Stimulated activated CD4-positive, alpha-beta T cell treated with anti-CD3 and anti-CD28 coated beads, Interleukin-2, amount 100 ng/mL, for 4 hours (primary cell): ENCODE data around the gene ZNF879.

Experiments
- DNase-seq: peaks from one replicate; pipeline ENCODE4 v3.0.0-alpha.2; 2020; ENCODE audit warnings: low read depth

The ZNF879 gene

DNA sequence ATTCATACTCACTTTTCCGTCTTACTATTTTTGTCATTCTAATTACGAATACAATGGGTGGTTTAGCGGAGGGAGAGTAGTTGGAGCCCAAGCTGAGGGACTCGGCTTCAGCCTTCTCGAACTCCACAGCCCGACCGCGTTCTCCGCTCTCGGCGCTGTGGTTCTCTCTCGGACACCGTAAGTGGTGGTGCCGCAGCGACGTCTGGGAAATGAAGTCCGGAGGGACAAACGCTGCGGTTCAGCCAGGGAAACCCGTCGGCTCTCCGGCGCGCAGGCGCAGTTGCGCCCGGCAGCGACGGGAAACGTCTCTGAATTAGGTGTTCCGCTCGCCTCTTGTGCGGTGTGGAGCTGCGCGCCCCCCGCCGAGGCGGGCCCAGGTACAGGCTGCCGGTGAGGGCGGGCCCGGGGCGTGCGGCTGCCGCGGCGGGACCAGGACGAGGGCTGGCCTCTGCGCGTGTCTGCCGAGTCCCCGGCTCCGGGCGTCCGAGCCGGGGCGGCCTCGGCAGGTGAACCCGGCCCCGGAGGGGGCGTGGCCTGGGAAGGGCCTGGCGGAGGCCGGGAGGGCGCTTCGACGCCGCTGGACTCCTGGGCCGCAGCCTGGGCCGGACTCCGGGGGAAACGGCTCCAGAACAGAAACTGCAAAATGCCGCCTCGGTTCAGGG, at the start of gene ZNF879:
Gene ZNF879, plus strand, starts transcription at position 277 of the 662 bp plus-strand sequence. CDS start 1,201 bp downstream, outside the sequence.
- peak; percentile 93 for DNase-seq

DNA sequence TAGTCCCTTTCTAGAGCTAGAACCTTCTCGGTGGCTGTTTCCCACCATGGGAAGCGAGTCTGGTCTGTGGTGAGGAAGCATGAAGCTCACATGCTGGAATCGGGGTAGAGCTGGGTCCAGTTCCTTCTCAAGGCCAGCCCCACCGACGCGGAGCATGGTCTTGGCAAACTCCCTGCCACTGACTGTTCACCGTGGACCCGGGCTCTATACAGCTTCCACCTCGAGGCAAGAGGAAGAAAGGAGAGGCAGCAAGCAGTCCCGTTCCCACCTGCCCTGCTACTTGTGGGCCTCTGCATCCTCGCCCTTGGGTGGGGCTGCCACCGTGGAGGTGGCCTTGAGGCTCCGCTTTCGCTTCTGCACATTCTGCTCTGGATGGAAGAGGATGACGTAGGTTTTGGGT, 42.2 kb upstream of the ZNF879 start:
- no peak for DNase-seq

DNA sequence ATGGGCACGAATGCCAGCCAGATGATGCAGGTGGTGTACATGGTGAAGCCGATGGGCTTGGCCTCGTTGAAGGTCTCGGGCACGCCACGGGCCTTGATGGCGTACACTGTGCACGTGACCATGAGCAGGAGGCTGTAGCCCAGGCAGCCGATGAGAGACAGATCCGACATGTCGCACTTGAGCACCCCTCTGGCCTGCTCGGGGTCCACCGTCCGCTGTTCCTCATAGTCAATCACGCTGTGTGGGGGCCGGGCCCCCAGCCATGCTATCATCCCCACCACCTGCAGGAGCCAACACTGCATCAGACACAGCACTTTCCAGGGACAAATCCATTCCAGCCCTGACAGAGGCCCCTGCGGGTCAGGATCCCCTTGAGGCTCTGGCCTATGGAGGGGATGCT, 40.7 kb upstream of the ZNF879 start:
- DNase-seq: no peak

DNA sequence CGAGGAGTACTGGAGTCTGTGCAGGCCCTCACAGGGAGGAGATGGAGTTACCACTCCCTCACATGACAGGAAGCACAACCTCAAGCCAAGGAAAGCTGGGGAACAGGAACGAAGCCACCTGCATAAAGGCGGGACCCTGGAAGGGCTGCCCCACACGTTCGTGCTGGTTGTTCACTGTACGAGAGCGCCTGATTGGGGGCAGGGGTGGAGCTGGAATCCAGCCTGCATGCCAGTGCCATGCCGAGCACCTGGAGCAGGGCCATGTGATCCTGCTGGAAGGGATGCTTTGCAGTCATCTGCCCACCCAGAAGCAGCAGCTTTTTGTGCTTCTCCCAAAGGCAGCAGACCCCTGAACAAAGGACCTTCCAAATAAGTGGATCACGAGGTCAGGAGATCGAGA, 39.9 kb upstream of the ZNF879 start:
- no peak for DNase-seq

DNA sequence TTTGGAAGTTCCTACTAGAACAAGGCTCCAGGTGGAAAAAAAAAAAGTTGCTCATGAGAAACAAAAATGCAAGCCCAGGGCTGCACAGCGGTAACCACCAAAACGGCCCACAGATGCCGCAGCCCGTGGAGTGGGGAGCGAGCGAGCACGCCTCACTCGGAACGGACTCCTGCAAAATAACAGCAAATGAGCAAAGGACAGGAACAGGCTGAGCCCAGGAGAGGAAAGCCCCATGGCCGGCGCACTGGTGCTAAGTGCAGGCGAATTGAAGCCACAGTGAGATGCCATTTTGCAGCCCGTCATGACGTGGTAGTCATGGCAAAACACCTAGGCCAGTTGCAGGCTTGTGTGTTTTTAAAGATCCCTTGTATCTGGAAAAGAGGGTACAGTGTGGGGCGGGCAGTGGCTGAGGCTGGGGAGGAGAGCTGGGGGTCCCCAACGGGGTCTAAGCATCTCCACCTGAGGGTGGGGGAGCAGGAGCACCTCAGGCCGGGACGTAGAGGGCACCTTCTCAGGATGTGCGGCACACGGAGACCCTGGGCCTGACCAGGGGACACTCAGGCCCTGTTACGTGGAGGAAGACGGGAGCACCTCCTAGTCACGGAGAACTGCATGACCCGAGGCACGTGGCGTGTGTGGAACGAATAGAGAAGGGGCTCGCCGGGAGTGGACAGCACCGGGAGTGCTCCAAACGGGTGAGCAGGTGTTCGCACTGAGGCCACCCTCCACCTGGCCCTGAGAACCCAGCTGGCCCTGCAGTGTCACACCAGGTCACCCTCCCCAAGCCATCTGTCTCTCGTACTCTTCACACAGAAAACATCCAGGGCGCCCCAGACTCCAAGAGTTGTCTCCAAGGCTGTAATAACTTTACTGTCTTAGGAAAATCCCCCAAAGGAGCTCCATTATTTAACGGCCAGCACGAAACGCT, 39.2 kb upstream of the ZNF879 start:
- no peak for DNase-seq

- DNase-seq: no peak
Measured at GRCh38 chr5:178986326-178986960, 37.2 kb upstream of the ZNF879 start.

GRCh38 chr5:178988436-178989220, 35.0 kb upstream of the ZNF879 start:
- DNase-seq: no peak

DNA sequence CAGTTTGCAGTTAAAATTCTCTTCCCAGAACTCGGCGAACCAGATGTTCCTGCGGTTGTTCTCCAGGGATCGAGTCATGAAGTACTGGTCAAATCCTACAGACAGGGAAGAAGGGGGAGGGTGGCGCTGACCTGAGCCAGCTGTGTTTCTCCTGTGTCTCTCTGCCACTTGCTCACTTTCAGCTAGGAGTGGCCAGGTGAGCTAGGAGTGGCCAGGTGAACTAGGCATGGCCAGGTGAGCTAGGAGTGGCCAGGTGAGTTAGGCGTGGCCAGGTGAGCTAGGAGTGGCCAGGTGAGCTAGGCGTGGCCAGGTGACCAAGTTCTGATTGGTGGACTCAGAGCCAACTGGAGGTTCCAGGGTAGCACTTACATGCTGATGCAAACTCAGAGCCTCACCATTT, 34.3 kb upstream of the ZNF879 start:
- no peak for DNase-seq

- DNase-seq: no peak
Measured at GRCh38 chr5:178990491-178990890, 33.1 kb upstream of the ZNF879 start.

DNA sequence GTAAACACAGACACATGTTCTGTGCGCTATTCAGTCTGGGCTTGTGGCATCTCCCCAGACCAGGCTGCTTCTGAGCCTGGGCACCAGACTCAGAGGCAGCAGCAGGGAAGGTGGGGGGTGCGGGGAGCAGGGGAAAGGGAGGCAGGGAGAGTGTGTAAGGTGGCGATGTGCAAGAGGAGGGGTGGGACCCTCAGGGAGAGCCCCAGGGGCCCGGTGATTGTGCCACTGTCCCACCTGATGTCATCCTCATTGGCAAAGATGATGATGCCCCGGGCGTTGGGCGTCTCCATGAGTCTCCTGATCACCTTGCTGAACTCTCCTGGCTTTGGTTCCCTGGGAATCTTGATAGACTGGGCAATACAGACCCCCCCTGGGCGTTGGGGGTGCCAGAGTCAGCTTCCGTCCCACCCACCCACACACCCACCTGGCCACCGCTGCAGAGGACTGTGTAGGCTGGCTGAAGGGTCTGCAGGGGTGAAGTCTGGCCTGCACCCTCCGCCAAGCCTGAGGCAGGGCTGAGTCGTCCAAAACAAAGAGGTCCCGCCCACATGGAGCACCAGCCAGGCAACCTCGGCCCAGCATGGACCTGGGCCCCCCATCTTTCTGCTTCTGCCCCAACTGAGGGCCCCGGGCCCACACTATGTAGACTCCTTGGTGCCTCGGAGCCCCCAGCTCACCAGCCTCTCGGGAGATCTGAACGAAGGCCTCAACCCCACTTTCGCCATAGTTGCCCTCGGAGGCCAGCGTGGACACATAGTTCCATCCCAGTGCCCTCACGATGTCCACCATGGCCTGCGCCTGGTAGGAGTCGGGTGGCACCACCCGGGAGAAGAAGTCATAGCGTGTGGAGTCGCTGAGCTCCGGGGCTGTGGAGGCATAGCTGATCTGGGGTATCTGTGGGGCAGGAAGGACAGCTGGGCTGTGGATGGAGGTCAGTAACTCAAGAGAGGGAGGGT, 32.1 kb upstream of the ZNF879 start:
- DNase-seq: no peak

GRCh38 chr5:178992291-178992895, 31.2 kb upstream of the ZNF879 start:
- DNase-seq: no peak

DNA sequence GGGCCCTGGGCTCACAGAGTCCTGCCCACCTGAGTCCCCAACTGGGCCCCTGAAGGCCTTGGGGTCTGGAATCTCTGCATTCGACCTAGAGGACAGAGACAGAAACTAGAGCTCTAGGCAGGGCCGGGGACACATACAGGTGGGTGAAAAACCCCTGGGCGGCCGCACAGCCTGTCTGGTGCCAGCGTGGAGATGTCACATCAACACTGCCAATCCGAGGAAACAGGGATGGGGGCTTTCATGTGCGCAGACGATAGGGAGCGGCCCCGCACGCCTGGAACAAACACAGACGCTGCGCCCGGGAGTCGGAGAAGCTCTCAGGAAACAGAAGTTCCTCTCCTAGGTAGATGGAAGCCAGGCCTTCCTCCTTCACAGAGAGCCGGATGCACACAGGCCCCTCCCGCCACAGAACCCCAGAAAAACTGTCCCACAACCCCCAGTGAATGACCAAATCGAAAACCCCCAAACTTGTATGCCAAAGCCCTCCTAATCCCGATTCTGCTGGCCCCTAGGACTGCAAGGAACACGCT, 30.3 kb upstream of the ZNF879 start:
- no peak for DNase-seq

- no peak for DNase-seq
Measured at GRCh38 chr5:178993955-178994579, 29.5 kb upstream of the ZNF879 start.

- no peak for DNase-seq
Measured at GRCh38 chr5:178994580-178995340, 28.8 kb upstream of the ZNF879 start, which contains the start of gene GRM6. Gene GRM6 (minus strand): TSS chr5:178995320. CDS start chr5:178994944, 376 bp downstream.

- no peak for DNase-seq
Measured at GRCh38 chr5:178995341-178995690, 28.3 kb upstream of the ZNF879 start.

GRCh38 chr5:178996156-178996555, 27.4 kb upstream of the ZNF879 start:
- DNase-seq: no peak

- DNase-seq: no peak
Measured at GRCh38 chr5:178997191-178997590, 26.4 kb upstream of the ZNF879 start.

- no peak for DNase-seq
Measured at GRCh38 chr5:178998441-178998840, 25.2 kb upstream of the ZNF879 start.

DNA sequence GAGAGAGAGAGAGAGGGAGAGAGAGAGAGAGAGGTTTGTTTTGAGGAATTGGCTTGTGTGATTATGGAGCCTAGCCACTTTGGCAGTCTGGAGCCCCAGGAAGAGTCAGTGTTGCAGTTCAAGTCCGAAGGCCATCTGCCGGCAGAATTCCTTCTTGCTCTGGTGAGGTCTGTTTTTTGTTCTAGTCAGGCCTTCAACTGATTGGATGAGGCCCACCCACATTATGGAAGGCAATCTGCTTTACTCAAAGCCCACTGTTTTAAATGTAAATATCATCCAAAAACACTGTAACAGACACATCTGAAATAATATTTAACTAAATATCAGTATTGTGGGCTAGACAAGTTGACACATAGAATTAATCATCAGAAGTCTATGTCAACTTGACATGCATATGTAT, 17.0 kb upstream of the ZNF879 start:
- no peak for DNase-seq
